Ramos (cell line): ENCODE results near the gene GJB4.

Source experiments
- in situ Hi-C: fragments of 300-500 bp; cut with MboI; formaldehyde crosslinking; loops from one replicate; pipeline ENCODE4 v1.14.3; 2022; ENCODE audit warnings: low sequenced_read_pairs; ENCODE audit not compliant: unreplicated experiment

The GJB4 gene

DNA sequence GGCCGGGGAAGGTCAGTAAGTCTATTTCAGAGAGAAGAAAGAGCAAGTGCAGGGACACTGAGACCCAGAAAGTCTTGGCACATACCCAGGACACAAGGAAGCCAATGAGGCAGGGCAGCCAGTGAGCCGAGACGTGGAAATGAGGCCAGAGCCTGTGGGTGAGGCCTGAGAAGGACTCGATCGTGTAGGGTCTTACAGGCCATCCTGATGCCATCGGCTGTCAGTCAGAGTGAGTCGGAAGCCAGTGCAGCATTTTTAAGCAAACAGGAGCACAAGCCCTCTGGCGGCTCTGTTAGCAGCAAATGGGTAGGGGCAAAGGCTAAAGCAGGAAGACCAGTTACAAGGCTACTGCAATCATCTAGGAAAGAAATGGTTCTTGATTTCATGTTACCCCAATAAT, 15.4 kb downstream of the GJB4 start:
- in situ Hi-C loops = no loop called here

- in situ Hi-C loops = no loop called here
Measured at GRCh38 chr1:34776911-34777310, 17.4 kb downstream of the GJB4 start.

- in situ Hi-C loops = no loop called here
Measured at GRCh38 chr1:34777519-34778321, 18.2 kb downstream of the GJB4 start.

DNA sequence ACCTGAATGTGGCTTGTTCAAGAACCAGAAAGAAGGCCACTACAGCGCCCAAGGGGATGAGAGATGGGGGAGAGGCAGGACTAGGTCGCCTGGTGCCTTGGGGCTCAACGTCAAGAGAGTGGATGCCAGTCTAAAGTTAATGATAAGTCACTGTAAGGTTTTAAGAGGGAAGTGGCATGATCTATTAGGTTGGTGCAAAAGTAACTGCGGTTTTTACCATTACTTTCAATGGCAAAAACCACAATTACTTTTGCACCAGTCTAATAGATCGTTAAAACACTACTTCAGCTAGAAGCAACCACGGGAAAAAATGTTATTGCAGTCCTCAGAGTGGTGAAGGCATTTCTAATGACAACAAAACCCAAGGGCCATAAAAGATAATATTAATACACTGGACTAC, 18.8 kb downstream of the GJB4 start:
- in situ Hi-C loops = no loop called here

DNA sequence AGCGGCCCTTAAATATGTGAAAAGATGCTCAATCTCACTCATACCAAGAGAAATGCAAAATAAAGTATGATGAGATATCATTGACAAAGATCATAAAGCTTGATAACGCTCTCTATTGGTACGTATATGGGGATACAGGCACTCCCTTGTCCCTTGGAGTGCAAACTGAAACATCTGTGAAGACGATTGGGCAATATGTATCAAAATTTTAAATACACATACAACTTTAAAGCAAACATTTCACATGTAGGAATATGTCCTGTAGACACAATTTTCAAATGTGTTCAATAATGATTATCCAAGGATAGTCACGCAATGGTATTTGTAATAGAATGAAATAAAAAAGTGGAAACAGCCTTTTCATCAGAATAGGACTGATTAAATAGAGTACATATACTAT, 19.5 kb downstream of the GJB4 start:
- in situ Hi-C loops = no loop called here

DNA sequence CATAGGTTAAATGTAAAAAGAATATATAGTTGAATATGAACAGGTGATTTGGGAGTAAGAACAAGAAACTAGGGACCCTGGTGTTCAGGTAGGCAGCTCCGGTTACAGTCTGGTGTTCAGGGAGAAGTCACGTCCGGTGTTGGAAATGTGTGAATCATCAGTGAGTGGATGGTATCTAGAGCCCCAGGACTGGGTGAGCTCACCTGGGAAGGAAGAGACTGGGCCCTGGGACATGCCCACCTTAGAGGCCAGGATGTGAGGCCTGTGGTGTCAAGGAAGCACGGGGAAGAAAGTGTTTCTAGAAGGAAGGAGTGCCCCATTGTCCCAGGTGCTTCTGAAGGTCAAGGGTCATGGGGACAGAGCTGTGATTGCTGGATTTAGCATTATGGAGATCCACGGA, 20.0 kb downstream of the GJB4 start:
- in situ Hi-C loops = no loop called here

- in situ Hi-C loops = no loop called here
Measured at GRCh38 chr1:34779962-34780361, 20.4 kb downstream of the GJB4 start.

GRCh38 chr1:34780528-34780927, 21.0 kb downstream of the GJB4 start:
- in situ Hi-C loops = no loop called here

DNA sequence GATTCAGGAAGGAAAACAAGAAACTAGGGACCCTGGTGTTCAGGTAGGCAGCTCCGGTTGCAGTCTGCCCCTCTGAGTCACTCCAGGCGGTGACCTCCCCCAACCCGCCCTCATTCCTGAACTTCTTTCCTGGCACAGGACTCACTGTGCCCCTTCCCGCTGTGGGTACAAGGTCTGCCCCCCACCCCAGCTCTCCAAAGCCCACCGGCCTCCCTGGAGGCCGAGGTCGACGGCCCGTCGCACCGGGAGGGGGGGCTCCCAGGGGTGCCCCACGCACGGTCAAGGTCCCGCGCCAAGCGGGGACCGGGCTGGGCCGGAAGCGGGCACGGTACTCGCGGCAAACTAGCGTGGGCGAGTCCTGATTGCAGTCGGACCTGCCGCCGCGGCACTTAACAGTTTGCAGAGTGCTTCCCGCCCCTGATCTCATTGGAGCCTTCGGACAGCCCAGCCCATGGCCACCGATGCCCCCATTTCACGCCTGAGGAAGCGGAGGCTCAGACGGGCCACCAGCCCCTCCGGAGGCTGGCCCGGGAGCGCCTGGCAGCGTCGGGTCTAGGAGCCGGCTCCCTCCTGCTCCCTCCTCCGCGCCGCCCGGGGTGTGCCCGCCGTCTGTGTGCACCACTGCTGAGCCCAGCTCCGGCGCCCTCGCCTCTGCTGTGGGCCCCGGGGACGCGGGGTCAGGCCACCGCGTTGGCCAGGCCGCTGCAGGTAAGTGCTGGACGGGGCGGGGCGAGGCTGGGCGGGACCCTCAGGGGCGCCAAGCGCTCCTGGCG, 21.7 kb downstream of the GJB4 start, which contains the start of gene GJB3:
Gene GJB3 (plus strand): TSS at position 144 of the 773 bp plus-strand sequence. CDS start 3,549 bp downstream, outside the sequence.
- in situ Hi-C loops = no loop called here

- in situ Hi-C loops = no loop called here
Measured at GRCh38 chr1:34781844-34782391, 22.4 kb downstream of the GJB4 start.

GRCh38 chr1:34784751-34785221, 25.2 kb downstream of the GJB4 start:
- in situ Hi-C loops = no loop called here

DNA sequence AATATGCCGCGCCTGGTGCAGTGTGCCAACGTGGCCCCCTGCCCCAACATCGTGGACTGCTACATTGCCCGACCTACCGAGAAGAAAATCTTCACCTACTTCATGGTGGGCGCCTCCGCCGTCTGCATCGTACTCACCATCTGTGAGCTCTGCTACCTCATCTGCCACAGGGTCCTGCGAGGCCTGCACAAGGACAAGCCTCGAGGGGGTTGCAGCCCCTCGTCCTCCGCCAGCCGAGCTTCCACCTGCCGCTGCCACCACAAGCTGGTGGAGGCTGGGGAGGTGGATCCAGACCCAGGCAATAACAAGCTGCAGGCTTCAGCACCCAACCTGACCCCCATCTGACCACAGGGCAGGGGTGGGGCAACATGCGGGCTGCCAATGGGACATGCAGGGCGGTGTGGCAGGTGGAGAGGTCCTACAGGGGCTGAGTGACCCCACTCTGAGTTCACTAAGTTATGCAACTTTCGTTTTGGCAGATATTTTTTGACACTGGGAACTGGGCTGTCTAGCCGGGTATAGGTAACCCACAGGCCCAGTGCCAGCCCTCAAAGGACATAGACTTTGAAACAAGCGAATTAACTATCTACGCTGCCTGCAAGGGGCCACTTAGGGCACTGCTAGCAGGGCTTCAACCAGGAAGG, 25.8 kb downstream of the GJB4 start:
- in situ Hi-C loops = no loop called here

DNA sequence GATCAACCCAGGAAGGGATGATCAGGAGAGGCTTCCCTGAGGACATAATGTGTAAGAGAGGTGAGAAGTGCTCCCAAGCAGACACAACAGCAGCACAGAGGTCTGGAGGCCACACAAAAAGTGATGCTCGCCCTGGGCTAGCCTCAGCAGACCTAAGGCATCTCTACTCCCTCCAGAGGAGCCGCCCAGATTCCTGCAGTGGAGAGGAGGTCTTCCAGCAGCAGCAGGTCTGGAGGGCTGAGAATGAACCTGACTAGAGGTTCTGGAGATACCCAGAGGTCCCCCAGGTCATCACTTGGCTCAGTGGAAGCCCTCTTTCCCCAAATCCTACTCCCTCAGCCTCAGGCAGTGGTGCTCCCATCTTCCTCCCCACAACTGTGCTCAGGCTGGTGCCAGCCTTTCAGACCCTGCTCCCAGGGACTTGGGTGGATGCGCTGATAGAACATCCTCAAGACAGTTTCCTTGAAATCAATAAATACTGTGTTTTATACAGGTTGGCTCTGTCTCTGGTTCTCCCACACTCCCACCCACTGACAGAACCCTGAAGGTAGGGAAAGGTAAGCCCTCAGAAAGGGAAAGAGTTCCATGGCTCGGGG, 26.4 kb downstream of the GJB4 start:
- in situ Hi-C loops = no loop called here

DNA sequence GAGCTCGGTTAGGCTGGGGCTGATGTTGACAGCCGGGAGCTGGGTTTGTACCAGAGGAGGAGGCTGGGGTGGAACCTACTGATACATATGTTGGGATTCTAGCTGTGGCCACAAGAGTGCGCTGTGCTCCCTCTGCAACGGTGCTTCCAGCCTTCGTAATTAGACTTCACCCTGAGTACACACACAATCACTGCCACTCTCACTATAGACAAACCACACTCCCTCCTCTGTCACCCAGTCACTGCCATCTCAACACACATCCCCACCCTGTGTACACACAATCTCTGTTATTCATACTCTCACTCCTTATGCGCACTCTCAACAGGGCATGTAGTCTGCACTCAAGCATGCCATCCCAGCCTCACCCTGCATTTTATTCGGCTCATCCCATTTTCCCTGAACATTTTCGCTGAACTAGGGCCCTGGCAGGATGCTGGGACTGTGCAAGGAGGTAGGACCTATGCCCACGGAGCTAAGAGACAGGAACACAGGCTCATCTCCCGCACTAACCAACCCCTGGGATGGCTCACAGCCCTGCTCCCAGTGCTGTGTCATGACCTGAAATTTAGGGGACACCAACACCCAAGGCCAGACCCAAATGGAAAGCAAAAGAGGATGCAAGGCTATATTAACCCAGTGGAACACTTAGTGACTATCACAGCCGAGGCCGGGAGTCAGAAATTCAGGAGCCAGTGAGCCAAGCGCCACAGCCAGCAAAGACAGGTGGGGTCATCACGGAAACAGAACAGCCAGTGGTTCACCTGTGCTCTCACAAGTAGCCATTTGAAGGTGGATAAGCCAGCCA, 27.2 kb downstream of the GJB4 start:
- in situ Hi-C loops = no loop called here

DNA sequence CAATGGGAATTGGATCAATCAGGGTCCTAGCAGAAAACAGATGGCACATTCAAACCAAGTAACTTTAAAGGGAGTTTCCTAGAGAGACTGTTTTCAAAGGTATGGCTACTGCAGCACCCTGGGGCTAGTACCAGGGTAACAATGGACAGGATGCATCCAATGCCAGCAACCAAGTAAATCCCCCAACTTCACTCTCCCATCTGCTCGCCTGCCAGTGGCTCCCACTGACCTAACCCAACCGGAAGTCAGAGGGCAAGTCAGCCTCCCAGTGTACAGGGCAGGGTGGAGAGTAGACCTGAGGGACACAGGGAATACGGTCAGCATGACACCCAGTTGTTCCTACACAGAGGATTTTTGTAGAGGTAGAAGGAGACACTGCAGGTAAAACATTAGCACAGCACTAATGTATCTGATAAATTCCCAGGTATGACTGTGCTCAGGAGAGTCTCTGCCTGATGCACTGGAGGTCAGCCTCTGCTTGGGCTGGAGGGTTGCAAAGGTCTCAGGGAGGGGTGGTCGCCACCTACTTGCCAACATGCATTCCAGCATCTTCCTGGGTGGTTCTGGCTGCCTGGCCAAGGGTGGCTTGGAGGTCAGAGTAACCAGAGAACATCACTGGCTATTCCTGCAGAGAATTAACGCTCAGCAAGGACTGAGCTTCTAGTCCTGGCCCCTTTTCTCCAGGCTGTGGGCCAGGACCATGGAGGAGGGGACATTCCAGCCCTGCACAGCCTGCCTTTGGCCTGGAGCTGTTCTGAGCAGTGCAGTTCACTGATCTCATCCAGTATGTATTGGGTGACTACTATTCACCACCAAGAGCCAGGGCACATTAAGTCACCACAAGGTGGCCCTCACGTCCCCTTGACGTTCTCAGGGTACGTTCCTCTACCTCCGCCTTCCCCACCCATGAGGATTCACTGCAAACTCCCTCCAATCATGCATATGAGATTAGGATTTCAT, 28.2 kb downstream of the GJB4 start:
- in situ Hi-C loops = no loop called here

DNA sequence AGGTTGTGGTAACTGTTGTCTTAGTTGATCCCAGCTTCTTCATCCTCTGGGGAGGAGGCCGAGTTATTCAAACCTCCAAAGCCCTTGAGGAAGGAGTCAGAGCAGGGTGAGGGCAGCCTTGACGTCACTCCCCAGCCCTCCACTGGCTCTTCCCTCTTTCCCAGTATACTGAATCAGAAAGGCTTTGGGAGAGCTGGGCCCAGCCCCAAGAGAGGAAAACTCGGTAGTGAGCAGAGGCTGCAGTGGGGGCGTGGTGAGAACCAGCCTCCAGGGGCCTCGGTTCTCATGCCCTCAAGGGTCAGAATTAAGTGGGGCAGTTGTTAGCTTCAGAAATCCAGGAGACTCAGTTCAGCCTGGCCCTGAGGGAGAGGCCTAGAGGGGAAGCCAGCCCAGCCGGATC, 31.4 kb downstream of the GJB4 start:
- in situ Hi-C loops = no loop called here

GRCh38 chr1:34792424-34792823, 32.9 kb downstream of the GJB4 start:
- in situ Hi-C loops = no loop called here
